SKM-1 (cell line): ENCODE results near the gene ZNF823.
"Not testable (repeated sequence)": the region's sequence is repeated elsewhere in the genome, so short reads cannot be mapped to it uniquely, and the experiment has no call there.

ENCODE experiments used
- DNase-seq: peaks from one replicate; lab custom pipeline; 2025; ENCODE audit not compliant: unreplicated experiment; lab: John Stamatoyannopoulos, UW

The ZNF823 gene

DNA sequence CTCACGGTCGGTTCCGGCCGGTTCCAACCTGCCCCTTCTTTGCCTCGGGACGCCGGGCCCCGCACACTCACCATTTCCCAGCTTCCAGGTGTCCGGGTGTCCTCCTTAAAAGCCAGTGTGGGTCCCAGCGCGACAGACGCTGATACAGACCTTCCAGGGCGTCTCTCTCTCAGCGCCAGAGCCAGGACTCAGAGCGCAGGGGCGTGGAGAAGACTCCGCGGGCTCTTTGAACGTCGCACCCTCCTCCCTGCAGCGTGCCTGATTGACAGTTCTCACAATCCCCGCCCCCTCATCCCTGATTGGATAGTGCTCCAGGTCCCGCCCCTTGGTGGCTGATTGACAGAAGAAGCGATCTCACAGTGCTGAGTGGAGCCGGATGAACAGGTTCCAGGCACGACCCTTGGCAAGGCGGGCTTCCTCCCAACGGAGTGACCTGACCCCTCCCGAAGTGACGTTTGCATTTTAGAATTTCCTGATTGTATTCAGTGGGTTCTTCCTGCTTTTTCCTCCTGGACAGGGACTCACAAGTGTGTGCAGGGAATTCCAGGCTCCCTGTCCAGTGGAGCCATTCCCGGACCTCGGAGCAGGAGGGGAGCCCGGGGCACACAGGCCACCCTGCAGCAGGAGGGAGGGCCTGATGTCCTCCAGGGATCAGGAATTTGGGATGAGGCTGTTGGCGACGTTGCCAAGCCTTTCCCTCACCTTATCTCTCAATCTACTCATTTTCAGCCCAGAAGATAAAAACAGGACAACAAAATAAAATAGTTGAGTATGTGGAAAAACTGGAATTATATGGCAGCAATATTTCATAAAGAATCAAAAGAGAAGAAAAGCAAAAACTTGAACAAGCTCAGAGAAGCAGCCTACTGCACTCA lies at the start of gene ZNF823:
ZNF823 (minus strand) TSS at position 201 of the 875 bp plus-strand sequence; CDS start at position 74, 127 bp downstream.
- DNase-seq: peak; percentile 95

DNA sequence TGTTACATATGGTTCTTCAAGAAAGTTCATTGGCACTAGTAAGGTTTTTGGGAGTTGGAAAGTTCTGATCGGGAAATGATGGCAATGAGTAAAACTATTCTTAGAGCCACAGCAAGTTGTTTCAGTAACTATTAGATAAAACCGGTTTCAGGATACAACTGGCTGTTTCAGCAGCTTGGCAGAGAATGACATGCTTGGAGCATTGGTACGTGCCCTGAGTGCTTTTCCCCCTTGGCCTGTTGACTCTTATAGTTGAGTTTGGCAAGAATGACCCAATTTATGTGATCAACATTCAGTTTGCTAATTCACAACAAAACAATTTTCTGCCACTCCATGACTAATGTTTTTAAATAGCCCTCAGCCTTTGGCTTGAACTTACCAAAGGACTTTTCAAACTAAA lies 48.8 kb upstream of the ZNF823 start:
- no peak for DNase-seq

DNA sequence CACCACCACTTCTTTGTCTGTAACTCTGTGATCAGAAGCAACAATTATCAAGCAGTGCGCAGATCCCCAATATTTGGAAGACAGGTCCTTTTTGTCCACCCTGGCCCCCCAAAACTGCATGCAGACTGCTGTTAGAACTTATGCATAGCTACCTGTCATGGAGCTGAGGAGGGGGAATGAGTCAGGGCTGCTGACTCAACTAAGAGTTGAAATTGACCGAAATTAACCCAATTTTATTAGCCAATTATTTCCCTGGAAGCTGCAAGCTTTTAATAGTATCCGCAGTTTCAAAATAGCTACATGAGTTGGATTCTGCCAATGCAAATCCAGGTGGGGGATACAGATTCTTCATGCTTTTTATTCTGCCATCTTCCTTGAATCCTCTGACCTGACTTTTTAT lies 45.6 kb upstream of the ZNF823 start:
- no peak for DNase-seq

DNA sequence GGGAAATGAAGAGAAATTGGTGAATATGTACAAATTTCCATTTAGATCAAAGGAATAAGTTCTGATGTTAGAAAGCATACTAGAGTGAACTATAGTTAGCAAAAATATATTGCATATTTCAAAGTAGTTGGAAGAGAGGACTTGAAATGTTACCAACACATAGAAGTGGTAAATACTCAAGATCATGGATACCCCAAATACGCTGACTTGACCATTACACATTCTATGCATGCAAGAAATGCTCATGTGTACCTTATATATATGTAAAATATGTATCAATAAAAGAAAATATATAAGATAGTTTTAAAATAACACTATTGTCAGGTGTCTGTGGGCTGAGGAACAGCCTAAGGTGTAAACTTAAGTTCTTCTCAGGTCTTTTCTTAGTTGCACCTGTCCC lies 45.0 kb upstream of the ZNF823 start:
- no peak for DNase-seq

GRCh38 chr19:11781295-11782057 lies 42.7 kb upstream of the ZNF823 start:
- DNase-seq: no peak

GRCh38 chr19:11780431-11781020 lies 41.8 kb upstream of the ZNF823 start:
- DNase-seq: no peak

DNA sequence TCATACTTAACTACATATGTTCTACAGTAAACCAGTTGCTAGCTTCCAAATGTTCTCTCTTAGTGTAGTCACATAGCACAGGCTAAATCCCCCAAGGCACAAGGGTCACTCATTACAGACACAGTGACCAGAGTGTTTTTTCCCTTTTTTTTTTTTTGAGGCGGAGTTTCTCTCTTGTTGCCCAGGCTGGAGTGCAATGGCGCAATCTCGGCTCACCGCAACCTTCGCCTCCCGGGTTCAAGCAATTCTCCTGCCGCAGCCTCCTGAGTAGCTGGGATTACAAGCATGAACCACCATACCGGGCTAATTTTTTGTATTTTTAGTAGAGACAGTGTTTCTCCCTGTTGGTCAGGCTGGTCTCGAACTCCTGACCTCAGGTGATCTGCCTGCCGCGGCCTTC lies 37.9 kb upstream of the ZNF823 start:
- not testable (repeated sequence) for DNase-seq

DNA sequence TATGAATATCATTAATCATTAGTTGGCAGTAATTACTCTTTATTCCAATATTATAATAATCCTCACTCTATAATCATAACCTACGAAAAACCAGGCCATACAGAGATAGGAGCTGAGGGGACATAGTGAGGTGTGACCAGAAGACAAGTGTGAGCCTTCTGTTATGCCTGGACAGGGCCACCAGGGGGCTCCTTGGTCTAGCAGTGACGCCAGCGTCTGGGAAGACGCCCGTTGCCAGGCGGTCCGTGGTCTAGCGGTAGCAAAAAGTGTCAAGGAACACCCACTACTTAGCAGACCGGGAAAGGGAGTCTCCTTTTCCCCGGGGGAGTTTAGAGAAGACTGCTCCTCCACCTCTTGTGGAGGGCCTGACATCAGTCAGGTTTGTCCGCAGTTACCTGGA lies 32.8 kb upstream of the ZNF823 start:
- DNase-seq: not testable (repeated sequence)

DNA sequence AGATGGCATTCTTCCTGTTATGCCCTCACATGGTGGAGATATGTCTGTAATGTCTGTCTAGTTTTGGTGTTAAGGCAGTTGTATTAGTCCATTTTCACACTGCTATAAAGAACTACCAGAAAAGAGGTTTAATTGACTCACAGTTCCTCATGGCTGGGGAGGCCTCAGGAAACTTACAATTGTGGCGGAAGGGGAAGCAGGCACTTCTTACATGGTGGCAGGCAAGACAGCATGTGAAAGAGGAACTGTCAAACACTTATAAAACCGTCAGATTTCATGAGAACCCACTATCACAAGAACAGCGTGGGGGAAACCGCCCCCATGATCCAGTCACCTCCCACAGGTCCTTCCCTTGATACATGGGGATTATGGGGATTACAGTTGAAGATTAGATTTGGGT lies 31.2 kb upstream of the ZNF823 start:
- DNase-seq: no peak

DNA sequence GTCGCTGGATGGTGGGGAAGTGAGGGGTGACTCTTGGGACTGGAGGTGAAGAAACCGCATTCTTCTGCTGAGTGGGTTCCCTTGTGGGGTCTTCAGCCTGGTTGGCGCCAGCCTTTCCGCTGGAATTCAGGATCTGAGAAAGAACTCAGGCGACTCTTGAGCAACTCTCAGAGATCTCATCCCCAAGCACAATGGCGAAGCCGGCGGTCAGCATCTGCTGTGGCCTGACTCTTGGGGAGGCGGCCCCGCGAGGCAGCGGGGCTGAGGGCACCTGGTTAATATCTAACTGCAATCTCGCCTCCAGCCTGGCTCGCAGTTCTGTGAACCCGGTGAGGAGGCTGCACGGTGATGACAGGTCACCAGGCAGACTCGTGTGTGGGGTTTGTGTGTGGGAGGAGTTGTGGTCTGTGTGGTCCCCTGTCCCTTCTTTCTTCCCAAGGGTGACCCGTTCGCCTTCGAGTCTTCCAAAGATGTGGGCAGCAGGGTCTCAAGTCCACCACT lies 28.9 kb upstream of the ZNF823 start:
- DNase-seq: no peak

GRCh38 chr19:11766597-11767591 lies 28.1 kb upstream of the ZNF823 start, which contains the start of gene ZNF441:
ZNF441 (plus strand) TSS chr19:11767000; CDS start chr19:11767194, 194 bp downstream.
- DNase-seq: peak; percentile 94

DNA sequence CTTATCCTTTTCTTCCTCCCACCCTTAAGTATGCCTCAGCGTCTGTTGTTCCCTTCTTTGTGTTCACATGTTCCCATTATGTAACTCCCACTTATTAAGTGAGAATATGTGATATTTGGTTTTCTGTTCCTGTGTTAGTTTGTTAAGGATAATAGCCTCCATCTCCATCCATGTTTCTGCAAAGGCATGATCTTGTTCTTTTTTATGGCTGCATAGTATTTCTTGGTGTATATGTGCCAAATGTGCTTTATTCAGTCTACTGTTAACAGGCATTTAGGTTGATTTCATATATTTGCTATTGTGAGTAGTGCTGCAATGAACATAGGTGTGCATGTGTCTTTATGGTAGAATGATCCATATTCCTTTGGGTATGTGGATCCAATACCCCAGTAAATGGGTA lies 24.9 kb upstream of the ZNF823 start:
- DNase-seq: no peak

GRCh38 chr19:11763117-11763516 lies 24.4 kb upstream of the ZNF823 start:
- DNase-seq: no peak

DNA sequence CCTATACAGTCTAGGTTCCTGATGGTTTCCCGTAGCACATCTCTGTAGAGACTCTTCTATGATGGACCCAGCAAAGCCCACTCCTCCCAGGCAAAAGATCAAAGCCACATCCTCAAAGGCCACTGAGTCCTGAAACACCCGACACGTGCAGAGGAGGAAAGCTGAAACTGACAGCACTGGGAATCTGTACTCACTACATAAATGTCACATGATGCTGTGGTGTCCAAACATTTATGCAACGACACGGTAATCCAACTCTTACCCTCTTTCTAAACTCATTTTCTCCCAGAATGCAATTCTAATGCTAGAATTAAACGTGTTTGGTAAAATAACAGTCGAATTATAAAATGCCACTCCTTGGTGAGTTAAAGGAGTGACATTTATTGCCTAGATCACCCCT lies 21.1 kb upstream of the ZNF823 start:
- DNase-seq: no peak

DNA sequence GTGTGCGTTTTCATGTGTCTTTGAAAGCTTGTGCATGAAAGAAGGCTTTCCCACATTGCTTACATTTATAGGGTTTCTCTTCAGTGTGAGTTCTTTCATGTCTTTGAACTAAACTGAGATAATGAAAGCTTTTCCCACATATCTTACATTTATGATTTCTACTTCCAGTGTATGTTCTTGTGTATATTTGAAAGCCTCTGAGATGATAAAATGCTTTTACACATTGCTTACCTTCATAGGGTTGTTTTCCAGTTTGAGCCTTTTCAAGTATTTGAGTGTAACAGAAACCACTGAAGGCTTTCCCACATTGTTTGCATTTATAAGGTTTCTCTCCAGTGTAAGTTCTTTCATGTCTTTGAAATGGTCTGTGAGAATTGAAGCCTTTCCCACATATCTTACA lies 18.2 kb upstream of the ZNF823 start:
- DNase-seq: no peak

- no peak for DNase-seq
These were observed 15.9 kb upstream of the ZNF823 start for GRCh38 chr19:11754663-11755062.

GRCh38 chr19:11752244-11752736 lies 13.5 kb upstream of the ZNF823 start:
- DNase-seq: no peak

DNA sequence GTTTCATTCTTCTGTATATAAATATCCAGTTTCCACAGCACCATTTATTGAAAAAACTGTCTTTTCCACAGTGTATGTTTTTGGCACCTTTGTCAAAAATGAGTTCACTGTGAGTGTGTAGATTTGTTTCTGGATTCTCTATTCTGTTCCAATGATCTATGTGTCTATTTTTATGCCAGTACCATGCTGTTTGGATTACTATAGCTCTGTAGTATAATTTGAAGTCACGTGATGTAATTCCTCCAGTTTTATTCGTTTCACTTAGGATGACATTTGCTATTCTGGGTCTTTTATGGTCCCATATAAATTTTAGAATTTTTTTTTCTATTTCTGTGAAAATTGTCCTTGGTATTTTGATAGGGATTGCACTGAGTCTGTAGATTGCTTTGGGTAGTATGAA lies 11.0 kb upstream of the ZNF823 start:
- no peak for DNase-seq

- DNase-seq: no peak
These were observed 8.5 kb upstream of the ZNF823 start for GRCh38 chr19:11747277-11747676.

- DNase-seq: no peak
These were observed 7.1 kb upstream of the ZNF823 start for GRCh38 chr19:11745869-11746268.
